GM18520 (cell line): ENCODE measurements around the gene TSR2.
"Not testable (repeated sequence)": the region's sequence is repeated elsewhere in the genome, so short reads cannot be mapped to it uniquely, and the experiment has no call there.

Source experiments
- ATAC-seq: cut with Tn5 transposase; IDR thresholded peaks from one replicate; pipeline ENCODE4 v1.9.1; 2021; ENCODE audit not compliant: unreplicated experiment

Gene TSR2

GRCh38 chrX:54470054-54470760 lies 30.0 kb downstream of the TSR2 start:
- no peak for ATAC-seq

- ATAC-seq, result no peak
Observed at GRCh38 chrX:54473993-54474859, 34.0 kb downstream of the TSR2 start.

- ATAC-seq, result no peak
Observed at GRCh38 chrX:54479136-54480111, 39.2 kb downstream of the TSR2 start.

- ATAC-seq, result no peak
Observed at GRCh38 chrX:54482839-54483593, 42.8 kb downstream of the TSR2 start.

- ATAC-seq, result no peak
Observed at GRCh38 chrX:54483946-54484345, 43.7 kb downstream of the TSR2 start.

DNA sequence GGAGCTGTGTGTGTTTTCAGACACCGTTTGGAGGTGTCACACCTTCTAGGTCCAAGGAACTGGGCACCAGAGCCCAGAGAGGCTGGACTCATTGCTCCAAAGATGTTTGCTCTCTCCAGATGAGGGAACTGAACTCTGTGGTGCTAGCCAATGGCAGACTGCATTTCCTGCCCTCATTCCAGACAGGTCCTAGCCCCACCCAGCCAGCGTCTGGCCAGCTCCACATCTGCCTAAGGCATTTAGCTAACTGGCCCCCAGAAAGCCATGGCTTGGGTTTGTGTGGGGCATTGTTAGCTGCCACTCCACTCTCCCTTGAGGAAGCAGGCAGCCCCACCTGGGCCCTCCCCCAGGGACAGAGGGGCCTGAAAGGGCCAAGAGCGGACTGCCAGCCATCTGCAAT lies 44.5 kb downstream of the TSR2 start:
- ATAC-seq, result no peak

- not testable (repeated sequence) for ATAC-seq
Observed at GRCh38 chrX:54489819-54490218, 49.6 kb downstream of the TSR2 start.

- no peak for ATAC-seq
Observed at GRCh38 chrX:54492340-54492739, 52.1 kb downstream of the TSR2 start.

- ATAC-seq, result no peak
Observed at GRCh38 chrX:54494166-54494988, 54.2 kb downstream of the TSR2 start.
